NCI-H1092 treated with DMSO at 0.1 percent for 48 hours (cell line): Measurements from ENCODE around the gene ANAPC2.
A peak's percentile ranks its signal among the peaks of the same experiment; 100 is the strongest.

Experiments
- DNase-seq: peaks from one replicate; lab custom pipeline; 2025; lab: John Stamatoyannopoulos, UW

Gene ANAPC2

DNA sequence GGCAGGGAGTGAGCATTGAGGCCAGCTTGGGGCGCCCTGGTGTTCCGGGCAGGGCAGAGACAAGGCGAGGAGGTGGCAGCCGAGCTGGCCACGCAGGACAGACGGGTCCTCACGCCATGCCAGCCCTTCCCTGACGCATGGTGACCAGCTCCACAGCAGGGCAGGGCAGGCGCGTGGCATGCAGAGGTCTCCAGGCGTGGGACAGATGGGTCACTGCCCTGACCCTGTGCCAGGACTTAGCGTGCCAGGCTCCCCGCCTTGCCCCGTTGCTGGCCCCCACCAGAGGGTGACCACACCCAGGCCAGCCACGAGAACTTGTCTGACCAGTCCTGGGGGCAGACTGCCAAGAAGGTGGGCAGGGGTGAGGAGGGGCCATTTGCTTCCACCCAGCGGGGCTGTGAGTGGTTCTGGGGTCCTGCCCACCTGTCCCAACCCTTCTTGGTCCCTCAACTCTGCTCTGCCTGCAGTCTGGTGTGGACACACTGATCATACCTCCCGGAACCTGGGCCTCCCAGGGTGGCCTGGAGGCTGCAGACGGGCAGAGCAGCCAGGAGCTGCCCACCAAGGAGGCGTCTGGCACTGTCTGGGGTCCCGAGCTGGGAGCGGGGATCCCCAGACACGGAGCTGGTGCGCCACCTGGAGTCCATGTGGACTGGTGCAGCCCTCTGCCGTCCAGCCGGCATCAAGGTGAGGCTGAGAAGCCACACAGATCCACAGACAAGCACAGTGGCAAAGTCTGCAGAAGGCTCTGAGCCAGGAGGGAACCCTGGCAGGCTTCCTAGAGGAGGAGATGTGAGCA is 38.9 kb upstream of the ANAPC2 start, which contains the start of gene RNF224:
TSS of gene RNF224 (plus strand) at position 449 of the 799 bp plus-strand sequence. CDS start 834 bp downstream, outside the sequence.
- DNase-seq, result peak; percentile 63

GRCh38 chr9:137226338-137227053 is 38.1 kb upstream of the ANAPC2 start:
- no peak for DNase-seq

- no peak for DNase-seq
These were observed 37.5 kb upstream of the ANAPC2 start for GRCh38 chr9:137225699-137226331.

GRCh38 chr9:137224830-137225694 is 36.7 kb upstream of the ANAPC2 start, which contains the start of gene CYSRT1:
CYSRT1 (plus strand) TSS chr9:137225174; CDS start chr9:137225622, 448 bp downstream.
- DNase-seq, result no peak

DNA sequence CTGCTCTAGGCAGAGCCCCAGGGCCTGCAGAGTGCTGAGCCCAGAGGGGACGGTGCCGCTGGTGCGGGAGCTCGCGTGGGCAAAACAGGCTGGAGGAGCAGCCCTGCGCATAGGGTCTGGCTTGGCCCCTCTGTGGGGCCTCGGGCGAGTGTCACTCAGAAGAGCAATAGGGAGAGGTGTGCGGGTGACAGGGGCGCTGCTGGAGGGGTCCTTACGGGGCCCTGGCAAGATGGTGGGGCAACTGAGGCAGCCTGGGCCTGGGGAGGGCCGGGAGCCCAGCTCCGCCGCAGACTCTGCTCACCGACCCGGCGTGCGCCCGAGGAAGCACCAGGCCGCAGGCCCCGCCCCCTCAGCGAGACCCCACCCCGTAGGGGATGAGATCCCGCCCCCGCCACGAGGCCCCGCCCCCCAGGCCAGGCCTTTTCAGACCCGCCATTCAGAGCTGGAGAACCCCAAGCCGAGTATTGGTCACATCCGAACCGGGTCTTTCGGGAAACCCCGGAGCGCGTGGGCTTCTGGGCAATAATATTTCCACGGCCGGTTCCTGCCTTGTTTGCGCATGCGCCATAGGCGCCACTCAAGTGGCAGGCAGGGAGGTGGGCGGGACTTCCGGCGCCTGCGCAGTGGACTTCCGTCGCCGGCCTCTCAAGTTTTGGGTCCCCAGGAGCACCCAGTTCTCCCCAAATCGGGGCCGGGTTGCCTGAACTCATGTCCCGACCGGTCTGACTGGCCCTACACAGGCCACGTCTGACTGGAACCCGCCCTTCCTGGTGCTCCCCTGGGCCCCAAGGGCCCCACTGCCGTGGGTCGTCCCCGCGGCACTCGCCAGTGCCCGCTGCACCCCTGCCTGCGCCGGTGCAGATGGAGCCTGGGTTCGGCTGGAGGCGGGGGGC is 35.0 kb upstream of the ANAPC2 start:
- peak; percentile 97 for DNase-seq

- peak; percentile 23 for DNase-seq
These were observed 34.1 kb upstream of the ANAPC2 start, which contains the start of gene RNF208 for GRCh38 chr9:137222190-137223077. RNF208 (minus strand) TSS chr9:137222240; CDS start chr9:137221212, 1,028 bp downstream.

GRCh38 chr9:137221506-137222111 is 33.2 kb upstream of the ANAPC2 start:
- DNase-seq, result no peak

- no peak for DNase-seq
These were observed 32.7 kb upstream of the ANAPC2 start for GRCh38 chr9:137221095-137221505.

DNA sequence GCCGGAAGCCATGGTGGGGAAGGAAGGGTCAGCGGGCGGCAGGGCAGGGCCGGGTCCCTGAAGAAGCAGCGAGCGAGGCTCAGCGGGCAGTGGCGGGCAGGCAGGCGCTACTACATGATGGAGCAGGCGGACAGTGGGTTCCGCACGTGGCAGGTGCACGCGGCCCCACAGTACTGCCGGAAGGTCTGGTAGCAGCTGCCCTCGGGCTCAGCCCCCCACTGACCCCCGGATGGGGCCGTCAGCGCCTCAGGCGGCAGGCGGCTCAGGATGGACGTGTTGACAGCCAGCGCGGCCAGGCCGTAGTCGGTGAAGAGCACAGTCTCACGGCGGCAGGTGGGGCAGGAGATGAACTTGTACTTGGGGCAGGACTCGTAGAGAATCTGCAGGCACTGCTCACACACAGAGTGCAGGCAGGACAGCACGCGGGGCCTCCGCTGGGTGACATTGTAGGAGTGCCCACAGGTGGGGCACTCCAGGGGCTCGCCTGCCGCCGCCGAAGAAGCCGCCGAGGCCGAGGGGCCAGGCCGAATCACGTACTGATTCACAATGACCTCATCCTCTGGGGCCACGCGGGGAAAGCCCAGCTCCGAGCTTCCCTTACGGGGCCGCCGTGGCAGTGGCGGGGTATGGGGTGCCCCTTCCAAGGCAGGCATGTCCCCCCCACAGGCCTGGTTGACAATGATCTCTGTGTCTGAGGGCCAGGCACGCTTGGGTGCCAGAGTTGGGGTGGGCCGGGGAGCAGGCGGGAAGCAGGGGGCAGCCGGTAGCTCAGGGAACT is 32.1 kb upstream of the ANAPC2 start:
- no peak for DNase-seq

GRCh38 chr9:137219757-137220316 is 31.5 kb upstream of the ANAPC2 start:
- no peak for DNase-seq

GRCh38 chr9:137218754-137219271 is 30.5 kb upstream of the ANAPC2 start:
- DNase-seq, result no peak

GRCh38 chr9:137218212-137218753 is 29.9 kb upstream of the ANAPC2 start:
- no peak for DNase-seq

DNA sequence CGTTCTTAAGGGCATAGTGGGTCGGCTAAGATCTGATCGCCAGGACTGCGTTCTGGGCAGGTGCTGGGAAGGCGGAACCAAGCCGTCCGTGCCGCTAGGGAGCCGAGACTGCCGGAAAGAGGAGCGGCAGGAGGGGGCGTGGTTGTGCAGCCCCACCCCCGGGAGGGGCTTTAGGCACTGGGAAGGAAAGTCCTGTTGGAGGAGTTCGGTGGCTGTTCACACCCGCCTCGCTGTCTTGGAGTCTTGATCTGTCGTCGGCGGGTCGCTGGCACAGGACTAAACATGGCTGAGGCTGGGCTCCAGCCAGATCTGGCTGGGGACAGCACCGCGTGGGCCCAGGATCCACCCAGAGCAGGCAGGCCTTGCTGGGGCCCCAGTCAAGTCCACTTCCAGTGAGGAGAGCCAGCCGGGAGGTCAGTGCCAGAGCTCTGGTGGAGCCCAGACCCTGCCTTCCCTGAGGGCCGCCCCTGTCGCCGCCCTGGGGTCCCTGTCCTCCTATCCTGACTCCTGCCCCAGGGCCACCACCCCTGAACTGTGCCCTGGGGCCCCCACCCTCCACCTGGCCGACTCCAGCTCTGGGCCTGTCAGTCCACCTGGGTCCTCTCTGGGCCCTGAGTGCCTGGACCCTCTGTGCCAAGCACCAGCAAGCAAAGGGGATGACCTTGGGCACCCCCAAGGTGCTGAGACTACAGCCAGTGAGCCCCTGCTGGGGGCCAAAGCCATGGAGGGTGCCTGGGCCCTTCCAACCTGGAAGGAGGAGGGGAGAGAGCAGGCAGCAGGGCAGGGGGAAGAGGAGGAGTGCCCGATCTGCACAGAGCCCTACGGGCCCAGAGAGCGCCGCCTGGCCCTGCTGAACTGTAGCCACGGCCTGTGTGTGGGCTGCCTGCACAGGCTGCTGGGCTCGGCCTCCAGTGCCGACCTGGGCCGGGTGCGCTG is 29.2 kb upstream of the ANAPC2 start:
- no peak for DNase-seq

DNA sequence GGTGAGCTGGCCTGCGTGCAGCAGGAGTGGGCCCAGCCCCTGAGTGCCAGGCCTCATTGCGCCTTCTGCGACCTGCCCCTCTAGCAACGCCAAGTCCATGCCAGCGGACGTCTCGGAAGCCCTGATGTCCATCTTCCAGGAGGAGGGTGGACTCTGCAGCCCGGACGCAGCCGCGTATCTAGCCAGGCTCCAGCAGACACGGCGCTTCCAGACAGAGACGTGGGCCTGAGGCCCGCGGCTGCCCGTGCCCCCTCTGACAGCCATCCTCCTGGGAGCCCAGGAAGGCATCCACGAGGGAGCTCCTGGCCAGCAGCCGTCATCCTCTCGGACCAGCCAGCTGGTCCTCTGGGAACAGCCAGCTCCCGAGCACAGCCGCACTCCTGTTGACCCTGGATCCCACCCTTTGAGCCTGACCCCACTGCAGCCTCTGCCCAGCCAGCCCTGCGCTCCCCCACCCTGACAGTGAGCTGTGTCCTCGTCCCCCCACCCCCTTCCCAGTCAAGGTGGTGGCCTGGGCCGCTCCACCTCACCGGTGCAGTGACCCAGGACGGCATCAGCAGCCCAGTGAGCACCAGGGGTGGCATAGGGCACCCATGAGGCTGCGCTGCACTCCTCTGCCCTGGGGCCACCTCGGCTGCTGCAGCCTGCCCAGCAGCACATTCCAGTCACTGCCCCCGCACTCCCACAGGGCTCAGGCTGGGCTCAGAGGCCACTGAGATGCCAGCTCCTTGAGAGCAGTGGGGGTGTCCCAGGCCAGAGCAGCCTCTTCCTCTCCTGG is 28.0 kb upstream of the ANAPC2 start:
- DNase-seq, result no peak

DNA sequence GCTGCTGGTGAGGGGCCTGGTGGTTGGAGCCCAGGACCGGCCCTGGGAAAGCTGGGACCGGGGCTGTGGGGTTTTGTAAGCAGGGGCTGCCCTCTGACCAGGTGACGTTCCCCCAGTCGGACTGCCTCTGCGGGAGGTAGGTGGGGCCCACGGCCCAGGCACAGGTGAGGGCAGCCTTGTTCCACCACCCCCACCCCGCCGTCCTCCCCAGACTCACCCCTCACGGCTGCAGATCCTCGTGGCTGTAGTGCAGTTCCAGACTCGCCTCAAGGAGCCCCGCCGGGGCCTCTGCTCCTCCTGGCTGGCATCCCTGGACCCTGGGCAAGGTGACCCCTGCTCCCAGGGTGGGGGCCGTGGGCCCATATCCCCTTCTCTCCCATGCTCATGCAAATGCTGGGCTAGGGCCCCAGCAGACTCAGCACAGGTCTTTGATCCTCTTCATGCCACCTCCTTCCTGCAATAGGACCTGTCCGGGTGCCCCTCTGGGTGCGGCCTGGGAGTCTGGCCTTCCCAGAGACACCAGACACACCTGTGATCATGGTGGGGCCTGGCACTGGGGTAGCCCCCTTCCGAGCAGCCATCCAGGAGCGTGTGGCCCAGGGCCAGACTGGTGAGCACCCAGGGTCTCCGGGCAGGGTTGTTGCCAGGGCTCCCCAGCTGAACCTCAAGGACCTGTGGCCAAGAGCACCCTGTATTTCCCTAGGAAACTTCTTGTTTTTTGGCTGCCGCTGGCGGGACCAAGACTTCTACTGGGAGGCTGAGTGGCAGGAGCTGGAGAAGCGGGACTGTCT is 27.0 kb upstream of the ANAPC2 start:
- no peak for DNase-seq
